Measurements from ENCODE around the gene RASGEF1B.

DNA sequence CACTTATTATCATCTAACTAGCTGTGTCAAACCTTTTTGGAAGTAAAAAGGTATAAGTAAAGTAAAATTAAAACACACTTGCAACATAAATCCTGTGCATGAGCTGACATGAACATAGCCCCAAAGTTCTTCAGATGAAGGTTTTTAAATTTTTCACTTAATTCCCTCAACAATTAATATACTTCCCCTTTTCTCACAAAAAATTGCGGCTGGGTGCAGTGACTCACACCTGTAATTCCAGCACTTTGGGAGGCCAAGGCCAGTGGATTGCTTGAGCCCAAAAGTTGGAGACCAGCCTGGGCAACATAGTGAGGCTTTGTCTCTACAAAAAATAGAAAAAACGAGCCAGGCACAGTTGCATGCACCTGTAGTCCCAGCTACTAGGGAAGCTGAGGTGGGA, 16.8 kb downstream of the RASGEF1B start:
- TF ChIP-seq, protein P1, sequence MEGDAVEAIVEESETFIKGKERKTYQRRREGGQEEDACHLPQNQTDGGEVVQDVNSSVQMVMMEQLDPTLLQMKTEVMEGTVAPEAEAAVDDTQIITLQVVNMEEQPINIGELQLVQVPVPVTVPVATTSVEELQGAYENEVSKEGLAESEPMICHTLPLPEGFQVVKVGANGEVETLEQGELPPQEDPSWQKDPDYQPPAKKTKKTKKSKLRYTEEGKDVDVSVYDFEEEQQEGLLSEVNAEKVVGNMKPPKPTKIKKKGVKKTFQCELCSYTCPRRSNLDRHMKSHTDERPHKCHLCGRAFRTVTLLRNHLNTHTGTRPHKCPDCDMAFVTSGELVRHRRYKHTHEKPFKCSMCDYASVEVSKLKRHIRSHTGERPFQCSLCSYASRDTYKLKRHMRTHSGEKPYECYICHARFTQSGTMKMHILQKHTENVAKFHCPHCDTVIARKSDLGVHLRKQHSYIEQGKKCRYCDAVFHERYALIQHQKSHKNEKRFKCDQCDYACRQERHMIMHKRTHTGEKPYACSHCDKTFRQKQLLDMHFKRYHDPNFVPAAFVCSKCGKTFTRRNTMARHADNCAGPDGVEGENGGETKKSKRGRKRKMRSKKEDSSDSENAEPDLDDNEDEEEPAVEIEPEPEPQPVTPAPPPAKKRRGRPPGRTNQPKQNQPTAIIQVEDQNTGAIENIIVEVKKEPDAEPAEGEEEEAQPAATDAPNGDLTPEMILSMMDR (IDR thresholded peaks at IDR 0.05; ENCODE audit: insufficient read depth, low read depth, low read length): no peak
- no peak for TF ChIP-seq EZH2 (IDR thresholded peaks at IDR 0.05; ENCODE audit: insufficient read depth, low read length)
